ENCODE measurements around the gene NDST1. TPM values are rescaled to one million over a fixed set of nuclear protein-coding genes. Genes with fewer than 3 reads are reported as not detected.

NDST1 gene
- total RNA-seq, 6 donors from 2014 or later: 81.7 to 265 (median 166) TPM

DNA sequence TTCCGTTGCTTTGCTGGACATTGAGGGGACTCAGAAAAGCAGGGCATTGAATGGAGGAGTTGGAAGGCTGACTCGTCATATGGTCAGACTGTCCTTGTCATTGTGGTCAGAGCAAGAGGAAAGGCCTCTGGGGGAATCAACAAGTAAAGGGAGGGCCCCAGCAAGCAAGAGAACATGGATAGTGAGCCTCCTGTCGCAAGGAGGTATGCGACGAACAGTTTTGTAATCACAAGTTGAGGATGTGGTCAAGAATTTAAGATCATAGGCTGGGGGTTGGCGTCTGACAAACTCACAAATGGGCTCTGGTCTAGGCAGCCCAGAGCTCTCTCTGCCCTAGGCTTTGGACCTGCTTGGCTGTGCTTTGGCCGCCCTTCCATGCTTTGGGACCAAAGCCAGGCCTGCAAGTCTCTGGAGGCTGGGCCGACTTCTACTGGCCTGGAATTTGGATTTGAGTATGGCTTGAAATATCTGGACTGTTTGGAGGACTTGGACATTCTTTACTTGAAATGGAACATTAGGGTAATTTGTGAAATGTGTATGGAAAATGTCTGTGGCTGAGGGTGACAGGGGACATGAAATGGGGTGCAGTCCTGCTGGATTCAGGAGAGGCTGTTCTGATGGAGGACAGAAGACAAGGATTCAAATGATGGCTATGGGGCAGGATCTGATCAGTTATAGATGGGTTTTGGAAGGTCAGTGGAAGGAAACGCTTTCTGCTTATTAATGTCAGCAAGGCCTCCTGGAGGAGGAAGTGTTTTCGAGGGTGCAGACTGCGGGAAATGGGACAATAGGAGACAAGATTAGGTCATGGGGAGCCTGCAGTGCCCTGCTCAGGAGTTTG is 19.2 kb upstream of the NDST1 start:
- Histone ChIP-seq H3K9me3 (no peaks in the 10 kb centered on the region), H3K36me3 (peaks cover 0 to 4% (median 0%) of the 10 kb centered on the region in 4 donors), H3K4me1 (peaks cover 60 to 71% (median 65%) of the 10 kb centered on the region in 4 donors), H3K4me3 (peak overlapping the region in 2 of 4 donors; percentile 78 to 90), H3K27ac (peak overlapping the region; percentile 94 to 99 (median 98)), H3K27me3 (no peaks in the 10 kb centered on the region)
- peak; percentile 73 to 79 for TF ChIP-seq POLR2AphosphoS5 (IDR thresholded peaks at IDR 0.05)
- no peak for TF ChIP-seq EP300 (IDR thresholded peaks at IDR 0.05)
- TF ChIP-seq POLR2A (IDR thresholded peaks at IDR 0.05): peak in 2 of 4 donors; percentile 19 to 58
- TF ChIP-seq, protein P1, sequence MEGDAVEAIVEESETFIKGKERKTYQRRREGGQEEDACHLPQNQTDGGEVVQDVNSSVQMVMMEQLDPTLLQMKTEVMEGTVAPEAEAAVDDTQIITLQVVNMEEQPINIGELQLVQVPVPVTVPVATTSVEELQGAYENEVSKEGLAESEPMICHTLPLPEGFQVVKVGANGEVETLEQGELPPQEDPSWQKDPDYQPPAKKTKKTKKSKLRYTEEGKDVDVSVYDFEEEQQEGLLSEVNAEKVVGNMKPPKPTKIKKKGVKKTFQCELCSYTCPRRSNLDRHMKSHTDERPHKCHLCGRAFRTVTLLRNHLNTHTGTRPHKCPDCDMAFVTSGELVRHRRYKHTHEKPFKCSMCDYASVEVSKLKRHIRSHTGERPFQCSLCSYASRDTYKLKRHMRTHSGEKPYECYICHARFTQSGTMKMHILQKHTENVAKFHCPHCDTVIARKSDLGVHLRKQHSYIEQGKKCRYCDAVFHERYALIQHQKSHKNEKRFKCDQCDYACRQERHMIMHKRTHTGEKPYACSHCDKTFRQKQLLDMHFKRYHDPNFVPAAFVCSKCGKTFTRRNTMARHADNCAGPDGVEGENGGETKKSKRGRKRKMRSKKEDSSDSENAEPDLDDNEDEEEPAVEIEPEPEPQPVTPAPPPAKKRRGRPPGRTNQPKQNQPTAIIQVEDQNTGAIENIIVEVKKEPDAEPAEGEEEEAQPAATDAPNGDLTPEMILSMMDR (IDR thresholded peaks at IDR 0.05): no peak
- WGBS, 2 donors: 20 to 26% methylated on average over 10 to 11 of the region's 11 CpGs
- peak; percentile 39 to 65 for ATAC-seq (ENCODE audit: low FRiP score in 2 of 2)
- peak in 1 of 2 donors; percentile 78 for DNase-seq

DNA sequence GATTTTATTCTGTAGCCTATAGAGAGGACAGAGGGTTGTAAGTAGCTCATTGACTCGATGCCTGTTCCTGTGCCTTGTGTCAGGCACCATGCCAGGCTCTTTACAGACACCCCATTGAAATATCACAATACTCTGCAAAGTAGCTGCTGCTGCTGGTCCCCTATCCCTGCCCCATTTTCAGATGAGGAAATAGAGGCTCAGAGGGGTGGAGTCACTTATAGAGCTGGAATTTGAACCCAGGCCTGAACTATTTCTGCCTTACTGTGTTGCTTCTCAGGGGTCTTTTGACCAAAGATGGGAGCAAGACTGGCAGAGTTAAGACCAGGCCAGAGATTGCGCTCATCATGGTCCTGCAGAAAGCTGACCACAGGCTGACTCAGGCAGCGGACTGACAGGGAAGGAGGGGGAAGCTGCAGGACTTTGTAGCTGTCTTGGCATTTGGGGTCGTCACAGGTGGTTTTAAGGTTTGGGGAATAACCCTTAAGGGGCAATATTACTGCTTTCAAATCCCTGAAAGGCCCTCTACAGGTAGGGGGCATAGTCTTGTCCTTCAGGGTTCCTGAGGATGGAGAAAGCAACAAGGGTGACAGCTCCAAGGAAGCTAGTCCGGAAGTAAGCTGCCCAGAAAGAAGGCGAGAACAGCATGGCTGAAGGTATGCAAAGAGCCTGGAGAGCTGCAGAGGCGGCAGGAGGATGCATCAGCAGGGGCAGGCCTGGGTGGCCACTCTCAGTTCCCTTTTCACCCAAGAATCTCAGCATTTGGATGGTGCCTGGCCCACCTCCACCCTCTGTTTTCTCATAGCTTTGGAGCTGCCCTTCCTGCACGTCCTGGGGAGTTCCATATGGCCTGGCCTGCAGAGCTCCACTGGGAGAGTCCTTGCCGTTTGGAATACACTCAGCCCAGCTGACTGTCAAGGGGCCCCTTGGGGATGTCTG is 18.3 kb upstream of the NDST1 start:
- WGBS, 2 donors: 43 to 54% methylated on average over 9 of the region's 9 CpGs
- DNase-seq: peak in 1 of 2 donors; percentile 60
- peak in 1 of 2 donors; percentile 20 for ATAC-seq (ENCODE audit: low FRiP score in 2 of 2)
- H3K36me3 ChIP-seq: peaks cover 0 to 6% (median 0%) of the 10 kb centered on the region in 4 donors
- TF ChIP-seq, protein P1 (IDR thresholded peaks at IDR 0.05): no peak
- no peaks in the 10 kb centered on the region for H3K9me3 ChIP-seq
- H3K4me3 ChIP-seq: peak overlapping the region in 2 of 4 donors; percentile 3 to 17
- H3K27me3 ChIP-seq: no peaks in the 10 kb centered on the region
- peaks cover 60 to 71% (median 65%) of the 10 kb centered on the region in 4 donors for H3K4me1 ChIP-seq
- H3K27ac ChIP-seq: peak overlapping the region; percentile 94 to 99 (median 98)

DNA sequence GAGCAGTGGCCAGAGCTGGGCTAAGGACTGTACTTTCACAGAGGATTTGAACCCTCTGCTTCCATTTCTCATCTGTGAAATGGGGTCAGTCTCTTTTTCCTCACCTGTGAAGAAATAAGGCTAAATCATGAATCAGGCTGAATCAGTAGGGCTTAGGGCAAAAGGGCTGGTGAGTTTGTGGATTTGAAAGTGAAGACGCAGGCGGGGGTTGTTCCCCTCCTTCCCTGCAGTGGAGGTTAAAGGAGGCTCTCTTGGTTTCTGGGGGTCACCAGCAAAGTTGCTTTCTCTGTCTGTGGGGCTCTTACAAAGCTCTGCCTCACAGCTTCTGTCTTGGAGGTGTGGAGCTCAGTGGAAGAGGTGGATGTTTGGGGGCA is 17.6 kb upstream of the NDST1 start:
- ATAC-seq (ENCODE audit: low FRiP score in 2 of 2) (no peak), DNase-seq (no peak)
- peaks cover 0 to 6% (median 0%) of the 10 kb centered on the region in 4 donors for H3K36me3 ChIP-seq
- H3K4me3 ChIP-seq: peak overlapping the region in 1 of 4 donors; percentile 17
- H3K27me3 ChIP-seq: no peaks in the 10 kb centered on the region
- H3K4me1 ChIP-seq: peaks cover 59 to 65% (median 61%) of the 10 kb centered on the region in 4 donors
- 69 to 76% methylated on average over 2 of the region's 2 CpGs for WGBS, 2 donors
- no peaks in the 10 kb centered on the region for H3K9me3 ChIP-seq
- peak overlapping the region; percentile 94 to 99 (median 98) for H3K27ac ChIP-seq
- TF ChIP-seq POLR2A (IDR thresholded peaks at IDR 0.05) (no peak), EP300 (IDR thresholded peaks at IDR 0.05) (no peak), POLR2AphosphoS5 (IDR thresholded peaks at IDR 0.05) (no peak)
- TF ChIP-seq, protein P1 (IDR thresholded peaks at IDR 0.05): no peak

DNA sequence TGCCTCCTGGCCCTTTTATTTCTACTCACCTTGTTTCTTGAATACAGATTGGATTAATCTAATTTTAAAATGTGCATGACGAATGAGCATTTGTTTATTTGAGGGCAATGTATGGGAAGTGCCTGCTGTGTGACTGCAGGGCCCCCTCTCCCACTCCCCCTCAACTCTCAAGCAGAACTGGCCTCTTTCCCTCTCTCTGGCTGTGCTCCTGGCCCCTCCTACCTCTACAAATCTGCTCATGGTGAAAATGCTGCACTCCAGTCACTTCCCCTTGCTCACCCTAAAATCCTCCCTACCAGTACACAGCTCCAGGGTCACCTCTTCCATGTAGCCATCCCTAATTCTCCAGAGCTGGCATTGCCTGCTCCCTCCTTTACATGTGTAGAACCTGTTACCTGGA is 17.2 kb upstream of the NDST1 start:
- no peaks in the 10 kb centered on the region for H3K27me3 ChIP-seq
- no peaks in the 10 kb centered on the region for H3K9me3 ChIP-seq
- 19 to 45% methylated on average over 1 of the region's 1 CpG for WGBS, 2 donors
- H3K36me3 ChIP-seq: peaks cover 0 to 6% (median 0%) of the 10 kb centered on the region in 4 donors
- TF ChIP-seq EP300 (IDR thresholded peaks at IDR 0.05) (no peak), POLR2A (IDR thresholded peaks at IDR 0.05) (no peak), POLR2AphosphoS5 (IDR thresholded peaks at IDR 0.05) (no peak)
- TF ChIP-seq, protein P1 (IDR thresholded peaks at IDR 0.05): no peak
- peak overlapping the region; percentile 94 to 99 (median 98) for H3K27ac ChIP-seq
- peaks cover 57 to 61% (median 59%) of the 10 kb centered on the region in 4 donors for H3K4me1 ChIP-seq
- no peak for DNase-seq
- no peak overlapping the region for H3K4me3 ChIP-seq
- ATAC-seq (ENCODE audit: low FRiP score in 2 of 2): no peak
